Panc1 (cell line): Measurements from ENCODE around the gene TM4SF5. TPM values are rescaled to one million over a fixed set of nuclear protein-coding genes. Genes with fewer than 3 reads are reported as not detected.

Experiments used
- ATAC-seq: fragments of 200-7000 bp; cut with Tn5 transposase; 2 replicates; pipeline ENCODE4 v1.9.1; 2020; ENCODE audit warnings: mild to moderate bottlenecking, moderate library complexity
- BruUV-seq: library from RNA; stranded (reverse); fragments of 400-500 nt; replicated peaks from 2 replicates; lab custom pipeline; 2021; lab: Mats Ljungman, UMichigan
- CTCF ChIA-PET: fragments of 300-600 bp; sonication (Branson Sonifier 250); formaldehyde crosslinking; loops from one replicate; lab custom pipeline; 2022; ENCODE audit warnings: antibody characterized with exemption; lab: Charles Lee
- POLR2A ChIA-PET: fragments of 300-600 bp; sonication (Branson Sonifier 250); formaldehyde crosslinking; loops from one replicate; lab custom pipeline; 2022; ENCODE audit warnings: antibody characterized with exemption; lab: Charles Lee
- DNase-seq: peaks from one replicate; pipeline ENCODE4 v3.0.0-alpha.2; 2010; ENCODE audit warnings: low read depth, low spot score
- H3K27ac ChIP-seq: 2 replicates; pipeline ENCODE4 v1.5.1; 2011; ENCODE audit warnings: mild to moderate bottlenecking, low read length, inconsistent platforms
- H3K27me3 ChIP-seq: fragments of 200-500 bp; sonication (Bioruptor generic); 2 replicates; pipeline ENCODE4 v1.6.0; 2014; ENCODE audit warnings: low read length, inconsistent platforms; ENCODE audit not compliant: control insufficient read depth, insufficient read depth
- H3K36me3 ChIP-seq: fragments of 200-500 bp; sonication (Bioruptor generic); 2 replicates; pipeline ENCODE4 v1.5.1; 2014; ENCODE audit warnings: inconsistent platforms, mild to moderate bottlenecking, low read length, moderate library complexity; ENCODE audit not compliant: control insufficient read depth, insufficient read depth
- H3K4me1 ChIP-seq: 2 replicates; pipeline ENCODE4 v1.5.1; 2011; ENCODE audit warnings: inconsistent platforms, mild to moderate bottlenecking, low read length, moderate library complexity; ENCODE audit not compliant: control insufficient read depth, insufficient read depth
- H3K4me3 ChIP-seq, 2 experiments: 2 replicates each; pipeline ENCODE4 v1.5.1; 2011 to 2012; ENCODE audit warnings: low read depth in 2 of 2, low read length in 2 of 2, mild to moderate bottlenecking in 2 of 2, inconsistent platforms in 1 of 2, moderate library complexity in 1 of 2
- H3K9me3 ChIP-seq: fragments of 200-500 bp; sonication (Bioruptor generic); 2 replicates; pipeline ENCODE4 v1.5.1; 2014; ENCODE audit warnings: low read depth, mild to moderate bottlenecking, inconsistent platforms, low read length, moderate library complexity; ENCODE audit not compliant: control insufficient read depth, insufficient read depth
- POLR2AphosphoS5 ChIP-seq: IDR thresholded peaks from 2 replicates; pipeline ENCODE4 v1.6.1; 2012; ENCODE audit warnings: mild to moderate bottlenecking, low read depth, low read length, moderate library complexity
- SIN3A ChIP-seq: IDR thresholded peaks from 2 replicates; pipeline ENCODE4 v1.6.1; 2012; ENCODE audit warnings: low read depth, mild to moderate bottlenecking, low read length, moderate library complexity, borderline replicate concordance; ENCODE audit not compliant: insufficient read depth
- TCF7L2 ChIP-seq: IDR thresholded peaks from 2 replicates; pipeline ENCODE4 v1.6.1; 2011; ENCODE audit warnings: mild to moderate bottlenecking, low read depth, low read length, inconsistent platforms
- in situ Hi-C: cut with HindIII; loops from 2 replicates; pipeline ENCODE4 v1.10.0; 2016; ENCODE audit warnings: low sequenced_read_pairs, low pct_unique_long_range_greater_than_20kb
- intact Hi-C: fragments of 100-400 bp; cut with micrococcal nuclease; formaldehyde crosslinking; loops from one replicate; pipeline ENCODE4 v1.10.0; 2022; ENCODE audit not compliant: unreplicated experiment
- total RNA-seq: library from RNA; stranded (reverse); gene quantifications from one replicate; pipeline ENCODE4 v1.2.1, GENCODE V29; 2021; ENCODE audit not compliant: unreplicated experiment
- TF ChIP-seq, protein P1 (sequence below): fragments of 450-650 bp; IDR thresholded peaks from 2 replicates; pipeline ENCODE4 v1.5.1; 2017; ENCODE audit warnings: mild to moderate bottlenecking
- TF ChIP-seq, protein P2 (sequence below), 2 experiments: IDR thresholded peaks; 2 replicates each; pipeline ENCODE4 v1.6.1; 2011 to 2012; ENCODE audit warnings: low read depth in 2 of 2, control low read depth in 1 of 2, low read length in 1 of 2, mild to moderate bottlenecking in 1 of 2, moderate library complexity in 1 of 2; ENCODE audit not compliant: insufficient read depth in 1 of 2

The TM4SF5 gene
- total RNA-seq, 1 experiment from 2014 or later, result not detected

DNA sequence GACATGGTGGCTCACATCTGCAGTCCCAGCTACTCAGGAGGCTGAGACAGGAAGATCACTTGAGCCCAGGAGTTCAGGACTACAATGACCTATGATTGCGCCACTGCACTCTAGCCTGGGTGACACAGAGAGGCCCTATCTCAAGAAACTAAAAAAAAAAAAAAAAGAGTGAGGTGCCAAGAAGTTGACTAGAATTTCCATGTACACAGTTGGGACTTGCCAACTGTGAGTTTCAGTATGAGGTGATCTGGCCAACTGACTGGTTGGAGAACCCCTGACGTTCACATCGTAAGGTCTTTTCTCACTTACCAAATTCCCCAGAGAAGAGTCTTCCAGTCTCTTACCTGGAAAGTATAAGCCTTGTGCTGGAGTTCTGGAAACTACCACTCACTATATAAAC is 43.6 kb upstream of the TM4SF5 start:
- no peak for DNase-seq
- ATAC-seq, result no peak
- Histone ChIP-seq H3K27me3 (no peaks in the 10 kb centered on the region), H3K4me1 (no peaks in the 10 kb centered on the region; the same call in 1 of the 2 replicates), H3K27ac (no peak overlapping the region), H3K36me3 (no peaks in the 10 kb centered on the region), H3K9me3 (no peaks in the 10 kb centered on the region), H3K4me3 (no peak overlapping the region)
- POLR2A ChIA-PET, result no interaction called here
- TF ChIP-seq, protein P1, sequence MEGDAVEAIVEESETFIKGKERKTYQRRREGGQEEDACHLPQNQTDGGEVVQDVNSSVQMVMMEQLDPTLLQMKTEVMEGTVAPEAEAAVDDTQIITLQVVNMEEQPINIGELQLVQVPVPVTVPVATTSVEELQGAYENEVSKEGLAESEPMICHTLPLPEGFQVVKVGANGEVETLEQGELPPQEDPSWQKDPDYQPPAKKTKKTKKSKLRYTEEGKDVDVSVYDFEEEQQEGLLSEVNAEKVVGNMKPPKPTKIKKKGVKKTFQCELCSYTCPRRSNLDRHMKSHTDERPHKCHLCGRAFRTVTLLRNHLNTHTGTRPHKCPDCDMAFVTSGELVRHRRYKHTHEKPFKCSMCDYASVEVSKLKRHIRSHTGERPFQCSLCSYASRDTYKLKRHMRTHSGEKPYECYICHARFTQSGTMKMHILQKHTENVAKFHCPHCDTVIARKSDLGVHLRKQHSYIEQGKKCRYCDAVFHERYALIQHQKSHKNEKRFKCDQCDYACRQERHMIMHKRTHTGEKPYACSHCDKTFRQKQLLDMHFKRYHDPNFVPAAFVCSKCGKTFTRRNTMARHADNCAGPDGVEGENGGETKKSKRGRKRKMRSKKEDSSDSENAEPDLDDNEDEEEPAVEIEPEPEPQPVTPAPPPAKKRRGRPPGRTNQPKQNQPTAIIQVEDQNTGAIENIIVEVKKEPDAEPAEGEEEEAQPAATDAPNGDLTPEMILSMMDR, result no peak
- TF ChIP-seq TCF7L2 (no peak), POLR2AphosphoS5 (no peak), SIN3A (no peak)
- TF ChIP-seq, protein P2, sequence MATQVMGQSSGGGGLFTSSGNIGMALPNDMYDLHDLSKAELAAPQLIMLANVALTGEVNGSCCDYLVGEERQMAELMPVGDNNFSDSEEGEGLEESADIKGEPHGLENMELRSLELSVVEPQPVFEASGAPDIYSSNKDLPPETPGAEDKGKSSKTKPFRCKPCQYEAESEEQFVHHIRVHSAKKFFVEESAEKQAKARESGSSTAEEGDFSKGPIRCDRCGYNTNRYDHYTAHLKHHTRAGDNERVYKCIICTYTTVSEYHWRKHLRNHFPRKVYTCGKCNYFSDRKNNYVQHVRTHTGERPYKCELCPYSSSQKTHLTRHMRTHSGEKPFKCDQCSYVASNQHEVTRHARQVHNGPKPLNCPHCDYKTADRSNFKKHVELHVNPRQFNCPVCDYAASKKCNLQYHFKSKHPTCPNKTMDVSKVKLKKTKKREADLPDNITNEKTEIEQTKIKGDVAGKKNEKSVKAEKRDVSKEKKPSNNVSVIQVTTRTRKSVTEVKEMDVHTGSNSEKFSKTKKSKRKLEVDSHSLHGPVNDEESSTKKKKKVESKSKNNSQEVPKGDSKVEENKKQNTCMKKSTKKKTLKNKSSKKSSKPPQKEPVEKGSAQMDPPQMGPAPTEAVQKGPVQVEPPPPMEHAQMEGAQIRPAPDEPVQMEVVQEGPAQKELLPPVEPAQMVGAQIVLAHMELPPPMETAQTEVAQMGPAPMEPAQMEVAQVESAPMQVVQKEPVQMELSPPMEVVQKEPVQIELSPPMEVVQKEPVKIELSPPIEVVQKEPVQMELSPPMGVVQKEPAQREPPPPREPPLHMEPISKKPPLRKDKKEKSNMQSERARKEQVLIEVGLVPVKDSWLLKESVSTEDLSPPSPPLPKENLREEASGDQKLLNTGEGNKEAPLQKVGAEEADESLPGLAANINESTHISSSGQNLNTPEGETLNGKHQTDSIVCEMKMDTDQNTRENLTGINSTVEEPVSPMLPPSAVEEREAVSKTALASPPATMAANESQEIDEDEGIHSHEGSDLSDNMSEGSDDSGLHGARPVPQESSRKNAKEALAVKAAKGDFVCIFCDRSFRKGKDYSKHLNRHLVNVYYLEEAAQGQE (IDR thresholded peaks at IDR 0.05; ENCODE audit: insufficient read depth in 1 of 2, low read depth in 2 of 2, low read length in 1 of 2), result no peak
- no TSS peak for BruUV-seq
- in situ Hi-C loops (no loop called here), intact Hi-C loops (no loop called here)
- CTCF ChIA-PET, result interaction anchor here (0.7 kb wide), 1 partner anchor 106 kb away, joined by 5 read pairs; no protein-coding TSS in a partner anchor

- no peak overlapping the region for H3K4me3 ChIP-seq
- H3K4me1 ChIP-seq, result no peaks in the 10 kb centered on the region; the same call in 1 of the 2 replicates
- in situ Hi-C loops (no loop called here), intact Hi-C loops (no loop called here)
- no peak for ATAC-seq
- H3K9me3 ChIP-seq, result no peaks in the 10 kb centered on the region
- H3K36me3 ChIP-seq, result no peaks in the 10 kb centered on the region
- ChIA-PET POLR2A (interaction anchor here (0.6 kb wide), 1 partner anchor 49 kb away, joined by 5 read pairs; no protein-coding TSS in a partner anchor), CTCF (interaction anchor here (0.5 to 0.6 kb wide), 2 partner anchors 155 to 173 kb away, joined by 3 to 11 read pairs; no protein-coding TSS in a partner anchor)
- no peak for DNase-seq
- H3K27me3 ChIP-seq, result no peaks in the 10 kb centered on the region
- BruUV-seq, result no TSS peak
- H3K27ac ChIP-seq, result no peak overlapping the region
- TF ChIP-seq, protein P1, result no peak
- no peak for TF ChIP-seq SIN3A
- TF ChIP-seq TCF7L2, result no peak
These were observed 38.6 kb upstream of the TM4SF5 start for GRCh38 chr17:4733073-4733531.
